GM12875 (cell line): Measurements from ENCODE around the gene GABPB1.

Source experiments
- H3K4me3 ChIP-seq: one replicate; pipeline ENCODE4 v1.5.1; 2011; ENCODE audit warnings: low read depth, low read length, control low read depth
- CTCF ChIP-seq: IDR thresholded peaks from 2 replicates; pipeline ENCODE4 v1.5.1; 2011; ENCODE audit warnings: low read depth, mild to moderate bottlenecking, control low read depth, inconsistent platforms, low read length, moderate library complexity, borderline replicate concordance; ENCODE audit not compliant: insufficient read depth

Gene GABPB1

GRCh38 chr15:50252556-50252955 is 102.4 kb downstream of the GABPB1 start:
- no peak for TF ChIP-seq CTCF

GRCh38 chr15:50251638-50252182 is 103.3 kb downstream of the GABPB1 start:
- TF ChIP-seq CTCF, result no peak
- no peak overlapping the region for H3K4me3 ChIP-seq

More at GRCh38 chr15:50252556-50252955, 102.4 kb downstream of the GABPB1 start:
- H3K4me3 ChIP-seq, result no peak overlapping the region

- TF ChIP-seq CTCF, result no peak
- H3K4me3 ChIP-seq, result no peak overlapping the region
Observed at GRCh38 chr15:50250760-50251394, 104.1 kb downstream of the GABPB1 start.

GRCh38 chr15:50249704-50250103 is 105.3 kb downstream of the GABPB1 start:
- no peak overlapping the region for H3K4me3 ChIP-seq
- no peak for TF ChIP-seq CTCF

- no peak overlapping the region for H3K4me3 ChIP-seq
- no peak for TF ChIP-seq CTCF
Observed at GRCh38 chr15:50248994-50249582, 105.9 kb downstream of the GABPB1 start.

GRCh38 chr15:50247819-50248655 is 107.0 kb downstream of the GABPB1 start:
- TF ChIP-seq CTCF, result no peak
- H3K4me3 ChIP-seq, result no peak overlapping the region

GRCh38 chr15:50246631-50247030 is 108.4 kb downstream of the GABPB1 start:
- no peak for TF ChIP-seq CTCF

More at GRCh38 chr15:50246631-50247030, 108.4 kb downstream of the GABPB1 start:
- no peak overlapping the region for H3K4me3 ChIP-seq
